Measurements from ENCODE around the gene RABGAP1L.
A peak's percentile ranks its signal among the peaks of the same experiment; 100 is the strongest.

The RABGAP1L gene

GRCh38 chr1:174766727-174767126, 607.4 kb downstream of the RABGAP1L start:
- Histone ChIP-seq H3K27me3 (replicated peaks; ENCODE audit: control insufficient read depth, insufficient read depth, low read length) (no peaks in the 10 kb centered on the region), H3K36me3 (ENCODE audit: control insufficient read depth, insufficient read depth, low read length) (no peaks in the 10 kb centered on the region; the same call in 1 of the 2 replicates), H3K4me3 (replicated peaks; ENCODE audit: low read depth, low read length) (no peak overlapping the region)
- no peak for TF ChIP-seq CTCF (IDR thresholded peaks at IDR 0.05; ENCODE audit: insufficient read depth, low read length, poor library complexity, severe bottlenecking)
- no peak for DNase-seq (ENCODE audit: extremely low read depth, insufficient read length)

GRCh38 chr1:174768516-174768915, 609.2 kb downstream of the RABGAP1L start:
- H3K4me3 ChIP-seq (replicated peaks; ENCODE audit: low read depth, low read length): no peak overlapping the region

GRCh38 chr1:174768949-174769348, 609.6 kb downstream of the RABGAP1L start:
- Histone ChIP-seq H3K27me3 (replicated peaks; ENCODE audit: control insufficient read depth, insufficient read depth, low read length) (no peaks in the 10 kb centered on the region), H3K4me3 (replicated peaks; ENCODE audit: low read depth, low read length) (no peak overlapping the region), H3K36me3 (ENCODE audit: control insufficient read depth, insufficient read depth, low read length) (no peaks in the 10 kb centered on the region; the same call in 1 of the 2 replicates)
- DNase-seq (ENCODE audit: extremely low read depth, insufficient read length): no peak
- TF ChIP-seq CTCF (IDR thresholded peaks at IDR 0.05; ENCODE audit: insufficient read depth, low read length, poor library complexity, severe bottlenecking): no peak

More at GRCh38 chr1:174768516-174768915, 609.2 kb downstream of the RABGAP1L start:
- Histone ChIP-seq H3K27me3 (replicated peaks; ENCODE audit: control insufficient read depth, insufficient read depth, low read length) (no peaks in the 10 kb centered on the region), H3K36me3 (ENCODE audit: control insufficient read depth, insufficient read depth, low read length) (no peaks in the 10 kb centered on the region; the same call in 1 of the 2 replicates)
- no peak for TF ChIP-seq CTCF (IDR thresholded peaks at IDR 0.05; ENCODE audit: insufficient read depth, low read length, poor library complexity, severe bottlenecking)
- no peak for DNase-seq (ENCODE audit: extremely low read depth, insufficient read length)

- H3K27me3 ChIP-seq (replicated peaks; ENCODE audit: control insufficient read depth, insufficient read depth, low read length): no peaks in the 10 kb centered on the region
- no peak overlapping the region for H3K4me3 ChIP-seq (replicated peaks; ENCODE audit: low read depth, low read length)
- DNase-seq (ENCODE audit: extremely low read depth, insufficient read length): peak; percentile 16
- no peaks in the 10 kb centered on the region; the same call in 1 of the 2 replicates for H3K36me3 ChIP-seq (ENCODE audit: control insufficient read depth, insufficient read depth, low read length)
- peak; percentile 39 for TF ChIP-seq CTCF (IDR thresholded peaks at IDR 0.05; ENCODE audit: insufficient read depth, low read length, poor library complexity, severe bottlenecking)
Observed at GRCh38 chr1:174769961-174770549, 610.7 kb downstream of the RABGAP1L start.

- no peak overlapping the region for H3K4me3 ChIP-seq (replicated peaks; ENCODE audit: low read depth, low read length)
- H3K36me3 ChIP-seq (ENCODE audit: control insufficient read depth, insufficient read depth, low read length): no peaks in the 10 kb centered on the region; the same call in 1 of the 2 replicates
- TF ChIP-seq CTCF (IDR thresholded peaks at IDR 0.05; ENCODE audit: insufficient read depth, low read length, poor library complexity, severe bottlenecking): no peak
- no peaks in the 10 kb centered on the region for H3K27me3 ChIP-seq (replicated peaks; ENCODE audit: control insufficient read depth, insufficient read depth, low read length)
- no peak for DNase-seq (ENCODE audit: extremely low read depth, insufficient read length)
Observed at GRCh38 chr1:174775621-174776020, 616.3 kb downstream of the RABGAP1L start.

Data from GM06990 (cell line).